Measurements from ENCODE around the gene L2HGDH.
A peak's percentile ranks its signal among the peaks of the same experiment; 100 is the strongest.

L2HGDH gene

GRCh38 chr14:50334211-50334610, 22.2 kb upstream of the L2HGDH start:
- H4K20me1 ChIP-seq (ENCODE audit: insufficient read depth) = no peaks in the 10 kb centered on the region
- H3K4me2 ChIP-seq = no peak overlapping the region
- H3K36me3 ChIP-seq (ENCODE audit: insufficient read depth) = no peaks in the 10 kb centered on the region
- peaks cover 17% of the 10 kb centered on the region for H3K4me1 ChIP-seq (ENCODE audit: low read depth, poor library complexity, severe bottlenecking)
- no peak for TF ChIP-seq CTCF (conservative IDR thresholded peaks at IDR 0.05; ENCODE audit: low read depth, low read length)
- H3K27ac ChIP-seq = no peak overlapping the region
- no peaks in the 10 kb centered on the region for H3K27me3 ChIP-seq (ENCODE audit: insufficient read depth, low read depth)
- H2AFZ ChIP-seq (ENCODE audit: low read depth) = no peak overlapping the region
- no peak overlapping the region for H3K9ac ChIP-seq
- H3K4me3 ChIP-seq (IDR thresholded peaks at IDR 0.05; ENCODE audit: insufficient read depth, low read depth, low read length) = no peak overlapping the region
- no peaks in the 10 kb centered on the region for H3K79me2 ChIP-seq (ENCODE audit: insufficient read depth, low read depth)

- Histone ChIP-seq H3K4me3 (IDR thresholded peaks at IDR 0.05; ENCODE audit: insufficient read depth, low read depth, low read length) (no peak overlapping the region), H3K36me3 (ENCODE audit: insufficient read depth) (no peaks in the 10 kb centered on the region), H3K27ac (no peak overlapping the region), H3K9ac (no peak overlapping the region), H3K27me3 (ENCODE audit: insufficient read depth, low read depth) (no peaks in the 10 kb centered on the region), H3K4me2 (no peak overlapping the region), H3K4me1 (ENCODE audit: low read depth, poor library complexity, severe bottlenecking) (peaks cover 17% of the 10 kb centered on the region), H3K79me2 (ENCODE audit: insufficient read depth, low read depth) (no peaks in the 10 kb centered on the region), H2AFZ (ENCODE audit: low read depth) (no peak overlapping the region), H4K20me1 (ENCODE audit: insufficient read depth) (no peaks in the 10 kb centered on the region)
- TF ChIP-seq CTCF (conservative IDR thresholded peaks at IDR 0.05; ENCODE audit: low read depth, low read length) = no peak
Observed at GRCh38 chr14:50333014-50333509, 21.0 kb upstream of the L2HGDH start.

- H2AFZ ChIP-seq (ENCODE audit: low read depth) = no peak overlapping the region
- H4K20me1 ChIP-seq (ENCODE audit: insufficient read depth) = no peaks in the 10 kb centered on the region
- TF ChIP-seq CTCF (conservative IDR thresholded peaks at IDR 0.05; ENCODE audit: low read depth, low read length) = no peak
- no peaks in the 10 kb centered on the region for H3K36me3 ChIP-seq (ENCODE audit: insufficient read depth)
- H3K4me3 ChIP-seq (IDR thresholded peaks at IDR 0.05; ENCODE audit: insufficient read depth, low read depth, low read length) = no peak overlapping the region
- no peaks in the 10 kb centered on the region for H3K27me3 ChIP-seq (ENCODE audit: insufficient read depth, low read depth)
- no peaks in the 10 kb centered on the region for H3K79me2 ChIP-seq (ENCODE audit: insufficient read depth, low read depth)
- no peak overlapping the region for H3K27ac ChIP-seq
- H3K4me1 ChIP-seq (ENCODE audit: low read depth, poor library complexity, severe bottlenecking) = peaks cover 13% of the 10 kb centered on the region
- no peak overlapping the region for H3K9ac ChIP-seq
- H3K4me2 ChIP-seq = no peak overlapping the region
Observed at GRCh38 chr14:50331596-50331995, 19.6 kb upstream of the L2HGDH start.

- H3K4me3 ChIP-seq (IDR thresholded peaks at IDR 0.05; ENCODE audit: insufficient read depth, low read depth, low read length) = no peak overlapping the region
- no peaks in the 10 kb centered on the region for H4K20me1 ChIP-seq (ENCODE audit: insufficient read depth)
- no peaks in the 10 kb centered on the region for H3K36me3 ChIP-seq (ENCODE audit: insufficient read depth)
- peak; percentile 75 for TF ChIP-seq CTCF (conservative IDR thresholded peaks at IDR 0.05; ENCODE audit: low read depth, low read length)
- H3K4me1 ChIP-seq (ENCODE audit: low read depth, poor library complexity, severe bottlenecking) = peaks cover 23% of the 10 kb centered on the region
- peak overlapping the region; percentile 23; the same call in 1 of the 2 replicates for H2AFZ ChIP-seq (ENCODE audit: low read depth)
- H3K4me2 ChIP-seq = peak overlapping the region; percentile 56
- no peaks in the 10 kb centered on the region for H3K79me2 ChIP-seq (ENCODE audit: insufficient read depth, low read depth)
- no peak overlapping the region for H3K9ac ChIP-seq
- peak overlapping the region; percentile 47; the same call in 1 of the 2 replicates for H3K27ac ChIP-seq
- H3K27me3 ChIP-seq (ENCODE audit: insufficient read depth, low read depth) = no peaks in the 10 kb centered on the region
Observed at GRCh38 chr14:50321009-50321660, 9.1 kb upstream of the L2HGDH start.

Measured in KMS-11 (cell line).